ENCODE results near the gene FBLN2. TPM values are rescaled to one million over a fixed set of nuclear protein-coding genes. Genes with fewer than 3 reads are reported as not detected.
A peak's percentile ranks its signal among the peaks of the same experiment; 100 is the strongest.

The FBLN2 gene
- total and polyA plus RNA-seq, 2 of the 4 experiments (the other 2 are of a cell fraction): 11.8 to 60.8 TPM

DNA sequence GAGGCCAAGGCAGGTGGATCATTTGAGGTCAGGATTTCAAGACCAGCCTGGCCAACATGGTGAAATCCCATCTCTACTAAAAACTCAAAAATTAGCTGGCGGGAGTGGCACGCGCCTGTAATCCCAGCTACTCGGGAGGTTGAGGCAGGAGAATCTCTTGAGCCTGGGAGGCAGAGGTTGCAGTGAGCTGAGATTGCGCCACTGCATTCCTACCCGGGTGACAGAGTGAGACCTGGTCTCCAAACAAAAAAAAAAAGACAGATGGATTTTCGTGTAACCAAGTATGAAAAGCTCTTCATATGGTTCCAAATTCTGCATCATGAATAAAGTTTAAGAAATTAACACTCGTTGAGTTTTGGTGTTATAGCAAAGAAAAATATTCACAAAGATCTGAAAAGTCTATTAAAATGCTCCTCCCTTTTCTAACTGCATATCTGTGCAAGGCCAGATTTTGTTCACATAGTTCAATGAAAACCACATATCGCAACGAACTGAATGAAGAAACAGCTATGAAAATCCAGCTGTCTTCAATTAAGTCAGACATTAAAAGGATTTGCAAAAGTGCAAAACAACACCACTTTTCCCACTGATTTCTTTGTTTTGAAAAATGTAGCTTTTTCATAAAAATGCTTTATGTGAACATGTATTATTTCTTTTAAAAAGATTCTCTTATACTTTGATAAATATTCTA lies 23.8 kb upstream of the FBLN2 start:
- no peak overlapping the region for H4K5ac ChIP-seq (ENCODE audit: low read depth, low read length)
- no peak overlapping the region for H3K4me3 ChIP-seq (ENCODE audit: insufficient read depth, low read depth, low read length)
- no peak overlapping the region for H2BK15ac ChIP-seq (ENCODE audit: low read depth, low read length)
- no TSS peak for BruUV-seq (replicated peaks)
- H3K9me3 ChIP-seq (ENCODE audit: control insufficient read depth, insufficient read depth, low read length): no peaks in the 10 kb centered on the region
- ChIA-PET CTCF (interaction anchor here (0.6 to 0.8 kb wide), 3 partner anchors 26 to 1084 kb away, joined by 3 to 4 read pairs (median 3); no protein-coding TSS in a partner anchor), POLR2A (ENCODE audit: unreplicated experiment) (interaction anchor here (0.5 to 0.7 kb wide), 2 partner anchors 9 to 303 kb away, joined by 3 read pairs; no protein-coding TSS in a partner anchor)
- TF ChIP-seq CEBPB (IDR thresholded peaks at IDR 0.05; ENCODE audit: low read depth, low read length) (peak; percentile 45), RAD21 (IDR thresholded peaks at IDR 0.05; ENCODE audit: low read length) (no peak)
- H2BK120ac ChIP-seq (ENCODE audit: low read depth, low read length): no peak overlapping the region
- WGBS, 2 experiments (ENCODE audit: extremely low coverage in 2 of 2, insufficient read length in 1 of 2): no CpG with 5 or more reads among the region's 10 CpGs
- no peaks in the 10 kb centered on the region for H3K36me3 ChIP-seq (ENCODE audit: control insufficient read depth, insufficient read depth, low read length)
- H2BK5ac ChIP-seq (ENCODE audit: low read depth, low read length, poor library complexity, severe bottlenecking): no peak overlapping the region
- no peak overlapping the region for H2BK20ac ChIP-seq (ENCODE audit: low read depth, low read length)
- H3K23ac ChIP-seq (ENCODE audit: low read depth, low read length): no peak overlapping the region
- H3K9ac ChIP-seq (ENCODE audit: low read depth, low read length): no peak overlapping the region
- H3K79me1 ChIP-seq (ENCODE audit: low read depth in 1 of 2, low read length in 2 of 2): no peaks in the 10 kb centered on the region
- intact Hi-C loops (cut with micrococcal nuclease): no loop called here
- no peak overlapping the region for H3K18ac ChIP-seq (ENCODE audit: low read depth, low read length)
- DNase-seq (peak; percentile 38), ATAC-seq (ENCODE audit: low read depth) (no peak)
- no peak overlapping the region for H3K14ac ChIP-seq (replicated peaks; ENCODE audit: low read depth, low read length)
- no peak overlapping the region for H2AFZ ChIP-seq (replicated peaks; ENCODE audit: low read length, poor library complexity)
- H3K4me1 ChIP-seq (ENCODE audit: control insufficient read depth, insufficient read depth, low read length): peaks cover 5% of the 10 kb centered on the region
- H3K4me2 ChIP-seq (ENCODE audit: low read depth, low read length): no peak overlapping the region
- no peaks in the 10 kb centered on the region for H3K9me1 ChIP-seq (ENCODE audit: insufficient read depth, low read length)
- H4K8ac ChIP-seq (ENCODE audit: low read depth in 2 of 2, low read length in 2 of 2): no peak overlapping the region
- H2AK9ac ChIP-seq (replicated peaks; ENCODE audit: low read depth, low read length, poor library complexity): no peak overlapping the region
- no peak overlapping the region for H2AK5ac ChIP-seq (ENCODE audit: low read depth, low read length)
- H3K27me3 ChIP-seq (ENCODE audit: control insufficient read depth, insufficient read depth, low read length): peaks cover 2% of the 10 kb centered on the region; the same call in 1 of the 2 replicates
- H4K20me1 ChIP-seq (ENCODE audit: insufficient read depth, low read length): no peaks in the 10 kb centered on the region
- no peak overlapping the region for H4K91ac ChIP-seq (ENCODE audit: insufficient read depth, low read depth, low read length)
- H3K4ac ChIP-seq (ENCODE audit: low read depth, low read length): no peak overlapping the region
- H3K27ac ChIP-seq (ENCODE audit: insufficient read depth, low read length): no peak overlapping the region
- in situ Hi-C loops (cut with MboI; ENCODE audit: low sequenced_read_pairs): no loop called here
- H3K56ac ChIP-seq (ENCODE audit: extremely low read depth, insufficient read depth, low read length): no peak overlapping the region
- dilution Hi-C loops (cut with HindIII; ENCODE audit: low sequenced_read_pairs, unreplicated experiment): no loop called here

All from IMR-90 (cell line).